ENCODE measurements around the gene DDIT4L. TPM values are rescaled to one million over a fixed set of nuclear protein-coding genes. Genes with fewer than 3 reads are reported as not detected.

Gene DDIT4L
- total and polyA plus RNA-seq, 2 donors (not counting 3 experiments of a cell fraction or from before 2014, with no cell fraction given), result 0.73 to 2.0 TPM

Other genes starting within 250 kb of the DDIT4L start
- gene DNAJB14, start 243.8 kb downstream of the DDIT4L start, total RNA-seq, result 42.6 and 56.7 TPM in 2 replicates
- 7.6 and 9.2 TPM in 2 replicates for gene DNAJB14, start 243.8 kb downstream of the DDIT4L start, polyA plus RNA-seq
- 682 and 704 TPM in 2 replicates for gene H2AZ1, start 240.2 kb downstream of the DDIT4L start, total RNA-seq
- 415 and 715 TPM in 2 replicates for gene H2AZ1, start 240.2 kb downstream of the DDIT4L start, polyA plus RNA-seq

Measured in endothelial cell of umbilical vein (primary cell).